GM12874 (cell line): Measurements from ENCODE around the gene MC1R.

Experiments
- TF ChIP-seq, protein P1 (sequence below): IDR thresholded peaks from 2 replicates; pipeline ENCODE4 v1.5.1; 2011; ENCODE audit warnings: low read depth, mild to moderate bottlenecking, control low read depth, low read length, moderate library complexity; ENCODE audit not compliant: insufficient read depth

The MC1R gene

DNA sequence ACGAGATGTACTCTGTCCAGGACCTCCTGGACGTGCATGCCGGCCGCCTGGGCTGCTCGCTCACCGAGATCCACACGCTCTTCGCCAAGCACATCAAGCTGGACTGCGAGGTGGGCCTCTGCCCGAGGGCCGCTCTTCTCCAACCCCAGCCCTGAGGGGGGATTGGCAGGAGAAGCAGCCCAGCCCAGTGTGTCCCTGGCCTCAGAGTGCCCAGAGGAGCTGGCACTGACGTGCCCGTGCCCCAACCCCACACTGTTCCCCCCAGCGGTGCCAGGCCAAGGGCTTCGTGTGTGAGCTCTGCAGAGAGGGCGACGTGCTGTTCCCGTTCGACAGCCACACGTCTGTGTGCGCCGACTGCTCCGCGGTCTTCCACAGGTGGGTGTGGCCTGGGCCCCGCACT lies 45.5 kb downstream of the MC1R start:
- TF ChIP-seq, protein P1, sequence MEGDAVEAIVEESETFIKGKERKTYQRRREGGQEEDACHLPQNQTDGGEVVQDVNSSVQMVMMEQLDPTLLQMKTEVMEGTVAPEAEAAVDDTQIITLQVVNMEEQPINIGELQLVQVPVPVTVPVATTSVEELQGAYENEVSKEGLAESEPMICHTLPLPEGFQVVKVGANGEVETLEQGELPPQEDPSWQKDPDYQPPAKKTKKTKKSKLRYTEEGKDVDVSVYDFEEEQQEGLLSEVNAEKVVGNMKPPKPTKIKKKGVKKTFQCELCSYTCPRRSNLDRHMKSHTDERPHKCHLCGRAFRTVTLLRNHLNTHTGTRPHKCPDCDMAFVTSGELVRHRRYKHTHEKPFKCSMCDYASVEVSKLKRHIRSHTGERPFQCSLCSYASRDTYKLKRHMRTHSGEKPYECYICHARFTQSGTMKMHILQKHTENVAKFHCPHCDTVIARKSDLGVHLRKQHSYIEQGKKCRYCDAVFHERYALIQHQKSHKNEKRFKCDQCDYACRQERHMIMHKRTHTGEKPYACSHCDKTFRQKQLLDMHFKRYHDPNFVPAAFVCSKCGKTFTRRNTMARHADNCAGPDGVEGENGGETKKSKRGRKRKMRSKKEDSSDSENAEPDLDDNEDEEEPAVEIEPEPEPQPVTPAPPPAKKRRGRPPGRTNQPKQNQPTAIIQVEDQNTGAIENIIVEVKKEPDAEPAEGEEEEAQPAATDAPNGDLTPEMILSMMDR, result no peak

DNA sequence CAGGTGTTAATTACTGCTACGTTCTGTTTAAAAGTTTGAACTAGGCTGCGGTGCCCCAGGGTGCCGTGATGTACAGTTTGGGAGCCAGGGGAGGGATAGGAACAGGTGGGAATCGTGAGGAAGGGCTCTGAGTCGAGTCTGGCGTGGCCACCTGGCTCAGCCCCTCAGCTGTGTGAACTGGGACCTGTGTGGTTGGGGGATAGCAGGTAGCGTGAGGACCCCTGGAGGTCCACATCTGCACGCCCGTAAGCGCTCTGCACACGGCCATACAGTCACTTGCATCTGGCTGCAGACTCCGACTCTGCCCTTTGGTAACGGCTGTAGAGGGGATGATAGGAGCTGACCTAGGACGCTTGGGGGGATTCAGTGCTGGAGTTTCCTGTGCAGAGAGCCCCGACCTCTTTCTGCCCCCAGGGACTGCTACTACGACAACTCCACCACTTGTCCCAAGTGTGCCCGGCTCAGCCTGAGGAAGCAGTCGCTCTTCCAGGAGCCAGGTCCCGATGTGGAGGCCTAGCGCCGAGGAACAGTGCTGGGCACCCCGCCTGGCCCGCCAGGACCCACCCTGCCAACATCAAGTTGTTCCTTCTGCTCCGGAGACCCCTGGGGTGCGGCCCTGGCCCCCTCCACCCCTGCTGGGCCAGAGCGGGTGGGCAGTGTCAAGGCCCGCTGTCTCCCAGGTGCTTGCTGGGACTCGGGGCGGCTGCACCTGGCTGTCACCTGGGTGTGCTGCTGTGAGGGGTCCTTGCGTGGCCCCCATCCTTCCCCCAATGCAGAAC lies 47.0 kb downstream of the MC1R start:
- TF ChIP-seq, protein P1, result no peak

DNA sequence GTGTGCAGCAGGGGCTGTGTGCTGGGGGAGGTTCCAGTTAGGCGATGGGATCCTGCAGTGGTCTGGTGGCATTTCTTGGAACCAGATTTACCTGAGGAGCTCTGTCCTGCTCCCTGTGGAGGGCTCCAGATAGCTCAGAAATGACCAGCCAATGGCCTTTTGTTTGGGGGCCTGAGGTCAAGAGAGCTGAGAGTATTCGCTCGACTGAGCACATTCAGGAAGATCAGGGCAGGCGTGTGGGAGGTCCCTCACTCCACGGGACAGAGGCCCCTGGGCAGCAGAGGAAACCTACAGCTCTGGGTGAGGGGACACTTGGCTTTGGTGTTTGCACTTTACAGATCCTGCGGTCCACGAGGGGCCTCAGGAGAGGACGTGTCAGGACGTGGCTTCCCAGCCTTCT lies 48.1 kb downstream of the MC1R start:
- TF ChIP-seq, protein P1, result no peak

DNA sequence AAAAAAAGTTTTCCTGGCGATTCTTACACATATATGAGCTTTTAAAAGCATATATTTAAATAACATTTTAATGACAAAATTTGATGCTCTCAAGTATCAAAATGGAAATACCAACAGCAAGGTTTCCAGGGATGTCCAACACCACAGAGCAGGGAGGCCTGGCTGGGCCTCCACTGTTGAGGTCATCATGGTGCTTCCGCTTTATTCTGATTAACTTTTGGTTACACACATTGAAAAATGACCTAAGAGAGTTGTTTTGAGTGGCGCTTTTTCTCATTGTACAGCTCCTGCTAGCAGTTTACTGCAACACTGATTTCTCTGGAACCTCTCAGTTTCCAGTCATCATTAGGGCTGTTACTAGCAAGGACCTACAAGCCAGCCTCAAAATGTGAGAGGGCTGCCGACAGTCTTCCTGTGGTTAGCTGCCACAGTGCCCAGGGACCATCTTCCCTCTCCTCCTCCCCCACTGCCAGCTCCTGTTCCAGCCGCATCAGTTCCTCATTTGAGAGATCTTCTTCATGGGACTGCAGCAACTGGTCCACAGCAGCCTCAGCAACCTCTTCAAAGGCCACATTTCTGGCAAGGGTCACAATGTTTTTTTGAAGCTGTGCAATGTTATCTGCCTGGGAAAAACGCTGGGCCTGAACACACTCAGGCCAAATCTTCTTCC lies 51.2 kb downstream of the MC1R start:
- TF ChIP-seq, protein P1, result no peak
